Lower lobe of right lung (tissue), 2 donors: Measurements from ENCODE around the gene NEIL3. TPM values are rescaled to one million over a fixed set of nuclear protein-coding genes. Genes with fewer than 3 reads are reported as not detected.

Experiments
- ATAC-seq, 2 donors: fragments of 200-7000 bp; cut with Tn5 transposase; one replicate each; pipeline ENCODE4 v1.9.1; 2020 to 2022; ENCODE audit warnings: mild to moderate bottlenecking in 2 of 2, moderate library complexity in 2 of 2
- DNase-seq: peaks from one replicate; pipeline ENCODE4 v3.0.0-alpha.2; 2020
- H3K27ac ChIP-seq: fragments of 200-600 bp; one replicate; pipeline ENCODE4 v1.8.0; 2022
- H3K27me3 ChIP-seq: fragments of 200-600 bp; one replicate; pipeline ENCODE4 v1.8.0; 2022; ENCODE audit warnings: low read depth
- H3K36me3 ChIP-seq: fragments of 200-600 bp; one replicate; pipeline ENCODE4 v1.8.0; 2022; ENCODE audit warnings: mild to moderate bottlenecking
- H3K4me1 ChIP-seq: fragments of 200-600 bp; one replicate; pipeline ENCODE4 v1.8.0; 2022
- H3K4me3 ChIP-seq: fragments of 200-600 bp; one replicate; pipeline ENCODE4 v1.8.0; 2022; ENCODE audit warnings: mild to moderate bottlenecking
- H3K9me3 ChIP-seq: fragments of 200-600 bp; one replicate; pipeline ENCODE4 v1.8.0; 2022
- intact Hi-C: fragments of 100-400 bp; cut with DNase I; formaldehyde crosslinking; loops from one replicate; pipeline ENCODE4 v1.11.0; 2022
- total RNA-seq: library from RNA; stranded (reverse); fragmentation: NEBNext Ultra II Directional; extraction: Animal tissue kit (Norgen Biotek cat#: 25700); gene quantifications from one replicate; pipeline ENCODE4 v1.2.1, GENCODE V29; 2021
- TF ChIP-seq, protein P1 (sequence below): fragments of 200-600 bp; IDR thresholded peaks from one replicate; pipeline ENCODE4 v1.8.0; 2022; ENCODE audit warnings: antibody characterized with exemption, mild to moderate bottlenecking
- donor health status: DM: no; HTN: yes; CAD: no; lungs with severe emphysema.

Gene NEIL3
- total RNA-seq, 1 donor from 2014 or later, result 1.1 TPM

DNA sequence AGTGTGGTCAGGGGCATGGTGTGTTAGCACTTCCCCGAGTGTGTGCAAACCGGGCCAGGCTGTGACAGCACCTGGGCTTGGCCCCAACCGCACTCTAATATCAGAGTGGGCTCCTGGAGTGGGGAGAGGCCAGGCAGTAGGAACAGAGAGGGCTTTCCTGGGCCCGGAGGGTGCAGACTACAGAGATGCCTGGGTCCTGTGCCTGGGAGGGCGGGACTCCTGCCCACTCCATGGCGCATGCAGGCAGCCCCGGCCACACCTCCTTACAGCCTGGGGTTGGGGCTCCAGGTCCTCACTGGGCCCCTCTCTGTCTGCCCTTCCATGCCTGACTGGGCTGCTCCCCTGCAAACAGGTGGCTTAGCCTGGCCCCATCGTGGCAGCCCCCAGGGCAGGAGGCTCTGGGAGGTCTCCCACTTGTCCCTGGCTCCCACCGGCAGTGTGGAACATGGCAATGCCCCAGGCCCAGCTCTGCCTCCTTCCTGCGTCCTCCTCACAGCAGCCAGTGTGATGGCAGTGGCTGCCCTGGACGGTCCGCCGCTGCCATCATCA is 72.2 kb downstream of the NEIL3 start:
- H3K4me3 ChIP-seq, result no peak overlapping the region
- H3K27ac ChIP-seq, result no peak overlapping the region
- no peaks in the 10 kb centered on the region for H3K36me3 ChIP-seq
- TF ChIP-seq, protein P1, sequence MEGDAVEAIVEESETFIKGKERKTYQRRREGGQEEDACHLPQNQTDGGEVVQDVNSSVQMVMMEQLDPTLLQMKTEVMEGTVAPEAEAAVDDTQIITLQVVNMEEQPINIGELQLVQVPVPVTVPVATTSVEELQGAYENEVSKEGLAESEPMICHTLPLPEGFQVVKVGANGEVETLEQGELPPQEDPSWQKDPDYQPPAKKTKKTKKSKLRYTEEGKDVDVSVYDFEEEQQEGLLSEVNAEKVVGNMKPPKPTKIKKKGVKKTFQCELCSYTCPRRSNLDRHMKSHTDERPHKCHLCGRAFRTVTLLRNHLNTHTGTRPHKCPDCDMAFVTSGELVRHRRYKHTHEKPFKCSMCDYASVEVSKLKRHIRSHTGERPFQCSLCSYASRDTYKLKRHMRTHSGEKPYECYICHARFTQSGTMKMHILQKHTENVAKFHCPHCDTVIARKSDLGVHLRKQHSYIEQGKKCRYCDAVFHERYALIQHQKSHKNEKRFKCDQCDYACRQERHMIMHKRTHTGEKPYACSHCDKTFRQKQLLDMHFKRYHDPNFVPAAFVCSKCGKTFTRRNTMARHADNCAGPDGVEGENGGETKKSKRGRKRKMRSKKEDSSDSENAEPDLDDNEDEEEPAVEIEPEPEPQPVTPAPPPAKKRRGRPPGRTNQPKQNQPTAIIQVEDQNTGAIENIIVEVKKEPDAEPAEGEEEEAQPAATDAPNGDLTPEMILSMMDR, result no peak
- no peaks in the 10 kb centered on the region for H3K4me1 ChIP-seq
- intact Hi-C loops, result no loop called here
- no peaks in the 10 kb centered on the region for H3K27me3 ChIP-seq
- H3K9me3 ChIP-seq, result no peaks in the 10 kb centered on the region
- ATAC-seq, result no peak
- no peak for DNase-seq

DNA sequence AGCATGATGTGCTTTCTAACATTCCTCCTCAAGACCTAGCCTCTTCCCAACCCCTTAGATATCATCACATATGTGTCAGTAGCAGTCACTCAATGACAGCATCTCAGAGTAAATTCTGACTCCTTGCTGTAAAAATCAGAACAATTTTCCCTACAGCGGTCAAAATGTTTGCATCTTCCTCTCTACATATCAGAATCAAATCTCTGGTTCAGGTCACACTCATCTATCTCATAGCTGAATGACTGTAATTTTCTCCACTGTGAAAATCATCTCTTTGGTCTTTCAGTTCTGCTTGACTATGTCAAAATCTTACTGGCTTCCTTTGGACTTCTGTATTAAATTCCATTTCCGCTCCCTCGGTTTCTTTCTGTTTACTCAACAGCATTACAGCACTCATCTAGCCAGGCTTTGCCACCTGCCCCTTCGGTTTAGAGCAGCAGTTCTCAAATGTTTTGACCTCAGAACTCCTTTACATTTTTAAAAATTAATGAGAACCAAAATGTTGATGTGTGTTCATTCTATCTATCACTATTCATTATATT is 75.3 kb downstream of the NEIL3 start:
- no peaks in the 10 kb centered on the region for H3K27me3 ChIP-seq
- no peak overlapping the region for H3K4me3 ChIP-seq
- H3K36me3 ChIP-seq, result no peaks in the 10 kb centered on the region
- intact Hi-C loops, result no loop called here
- DNase-seq, result no peak
- H3K27ac ChIP-seq, result no peak overlapping the region
- H3K4me1 ChIP-seq, result no peaks in the 10 kb centered on the region
- H3K9me3 ChIP-seq, result no peaks in the 10 kb centered on the region
- no peak for ATAC-seq
- TF ChIP-seq, protein P1, result no peak

DNA sequence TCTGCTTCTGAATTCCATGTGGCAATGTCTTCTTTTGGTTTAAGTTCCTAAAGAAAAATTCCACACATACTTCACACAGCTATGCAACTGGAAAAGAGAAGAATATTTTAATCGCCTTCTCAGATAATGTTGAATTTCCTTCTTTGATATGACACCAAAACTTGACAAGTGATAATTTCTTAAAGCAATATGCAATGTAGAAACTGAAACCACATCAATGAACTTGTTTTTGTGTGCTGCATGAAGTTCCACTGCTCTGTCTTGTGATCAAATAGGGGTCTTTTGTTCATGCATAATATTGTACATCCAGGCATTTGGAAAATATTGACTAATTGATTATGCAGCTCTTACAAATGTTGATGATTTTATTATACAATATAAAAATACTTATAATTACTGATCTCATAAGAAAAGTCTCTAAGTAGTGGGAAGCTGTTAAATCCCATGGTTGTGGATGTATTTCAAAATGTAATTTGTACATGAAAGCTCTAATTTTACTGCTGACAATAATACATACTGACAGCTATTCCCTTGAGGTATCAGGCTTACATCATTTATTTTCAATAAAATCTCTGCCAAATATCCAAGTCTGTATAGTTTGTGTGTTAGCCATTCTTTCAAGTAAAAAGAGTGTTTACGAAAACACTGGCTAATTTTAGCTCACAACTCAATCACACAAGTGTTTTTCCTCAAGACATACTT is 76.1 kb downstream of the NEIL3 start:
- DNase-seq (no peak), ATAC-seq (no peak)
- H3K27ac ChIP-seq, result no peak overlapping the region
- no peaks in the 10 kb centered on the region for H3K4me1 ChIP-seq
- no peaks in the 10 kb centered on the region for H3K27me3 ChIP-seq
- H3K4me3 ChIP-seq, result no peak overlapping the region
- intact Hi-C loops, result no loop called here
- H3K36me3 ChIP-seq, result no peaks in the 10 kb centered on the region
- no peaks in the 10 kb centered on the region for H3K9me3 ChIP-seq
- TF ChIP-seq, protein P1, result no peak

DNA sequence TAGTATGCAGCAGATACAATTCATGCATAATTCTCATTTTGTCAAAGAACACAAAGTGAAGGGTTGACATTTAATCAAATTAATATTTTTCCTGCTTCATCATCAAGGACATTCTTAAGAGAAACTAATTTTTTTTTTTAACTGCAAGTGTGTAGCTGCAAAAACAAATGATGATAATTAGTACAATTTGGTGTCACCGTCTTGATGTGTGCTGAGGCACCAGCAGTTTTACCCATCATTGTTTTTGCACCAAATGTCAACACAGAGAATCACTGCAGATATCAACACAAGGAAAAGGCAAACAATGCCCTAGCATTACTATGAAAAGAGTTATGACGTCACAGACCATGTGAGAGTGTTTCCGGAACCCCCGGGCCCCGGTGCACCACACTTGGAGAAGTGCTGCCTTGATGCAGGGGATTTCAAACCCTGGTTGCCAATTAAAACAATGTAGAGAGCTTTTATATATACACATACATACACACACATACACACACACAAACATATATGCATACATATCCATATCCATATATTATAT is 76.7 kb downstream of the NEIL3 start:
- DNase-seq, result no peak
- Histone ChIP-seq H3K27me3 (no peaks in the 10 kb centered on the region), H3K36me3 (no peaks in the 10 kb centered on the region), H3K9me3 (no peaks in the 10 kb centered on the region), H3K27ac (no peak overlapping the region), H3K4me1 (no peaks in the 10 kb centered on the region), H3K4me3 (no peak overlapping the region)
- no peak for ATAC-seq
- intact Hi-C loops, result no loop called here
- TF ChIP-seq, protein P1, result no peak

DNA sequence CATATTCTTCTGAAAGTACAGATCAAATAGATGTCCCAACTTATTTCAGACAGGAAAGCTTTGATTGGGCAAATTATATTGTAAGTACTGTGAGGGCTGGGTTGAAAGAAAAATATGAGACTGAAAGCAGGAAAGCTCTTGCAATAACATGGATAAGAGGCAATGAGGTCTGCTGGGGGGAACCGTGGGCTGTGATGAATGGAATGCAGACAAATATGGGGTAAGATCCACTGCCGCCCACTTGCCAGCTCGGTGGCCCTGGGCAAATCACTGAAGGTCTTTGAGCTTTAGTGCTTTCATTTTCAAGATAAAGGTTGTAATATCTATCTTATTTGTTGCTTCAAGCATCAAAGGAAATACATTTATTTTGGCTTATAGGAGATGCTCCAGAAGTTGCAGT is 81.6 kb downstream of the NEIL3 start:
- TF ChIP-seq, protein P1, result no peak
- Histone ChIP-seq H3K9me3 (no peaks in the 10 kb centered on the region), H3K4me1 (no peaks in the 10 kb centered on the region), H3K36me3 (no peaks in the 10 kb centered on the region), H3K27ac (no peak overlapping the region), H3K4me3 (no peak overlapping the region), H3K27me3 (no peaks in the 10 kb centered on the region)
- ATAC-seq (no peak), DNase-seq (no peak)
- intact Hi-C loops, result no loop called here
